Endothelial cell of umbilical vein (primary cell): ENCODE results near the gene SOHLH2. TPM values are rescaled to one million over a fixed set of nuclear protein-coding genes. Genes with fewer than 3 reads are reported as not detected.

Experiments
- BruUV-seq: library from RNA; stranded (reverse); fragments of 400-500 nt; replicated peaks from 2 replicates; lab custom pipeline; 2021; lab: Mats Ljungman, UMichigan
- CTCF ChIA-PET: fragments of 300-600, 350-600 bp; sonication (Branson Sonifier 250); formaldehyde crosslinking; loops from one replicate; lab custom pipeline; 2021; ENCODE audit warnings: antibody characterized with exemption, inconsistent platforms; lab: Charles Lee
- POLR2A ChIA-PET: fragments of 300-600, 350-600 bp; sonication (Branson Sonifier 250); formaldehyde crosslinking; loops from one replicate; lab custom pipeline; 2021; ENCODE audit warnings: antibody characterized with exemption, inconsistent platforms; lab: Charles Lee
- DNase-seq: peaks from one replicate; pipeline ENCODE4 v3.0.0-alpha.2; 2011; ENCODE audit warnings: low read depth, low spot score
- FAIRE-seq: peaks from 2 replicates; lab custom pipeline; 2011; peaks lifted over from hg19 to GRCh38; lab: Jason Lieb, UNC
- H2AFZ ChIP-seq: 2 replicates; pipeline ENCODE4 v1.6.0; 2012; ENCODE audit warnings: low read depth, low read length, control low read depth, inconsistent platforms
- H3K27ac ChIP-seq: 2 replicates; pipeline ENCODE4 v1.5.1; 2011; ENCODE audit warnings: low read depth, mild to moderate bottlenecking, control low read depth, low read length, moderate library complexity; ENCODE audit not compliant: insufficient read depth
- H3K27me3 ChIP-seq, 2 experiments: 2 replicates each; pipeline versions ENCODE4 v1.6.0 to v1.6.1; 2011; ENCODE audit warnings: low read length in 2 of 2, mixed read lengths in 1 of 2; ENCODE audit not compliant: control insufficient read depth in 2 of 2, insufficient read depth in 2 of 2
- H3K36me3 ChIP-seq, 2 experiments: 2 replicates in 1 of 2; 3 replicates in 1 of 2; pipeline ENCODE4 v1.5.1; 2011; ENCODE audit warnings: low read length in 2 of 2, mild to moderate bottlenecking in 1 of 2, moderate library complexity in 1 of 2; ENCODE audit not compliant: control insufficient read depth in 2 of 2, insufficient read depth in 2 of 2; ENCODE audit errors: extremely low read depth in 1 of 2
- H3K4me1 ChIP-seq: 3 replicates; pipeline ENCODE4 v1.5.1; 2011; ENCODE audit warnings: mild to moderate bottlenecking, low read length; ENCODE audit not compliant: control insufficient read depth, insufficient read depth; ENCODE audit errors: extremely low read depth
- H3K4me2 ChIP-seq: 2 replicates; pipeline ENCODE4 v1.6.1; 2011; ENCODE audit warnings: low read length, control low read depth, mixed read lengths; ENCODE audit not compliant: insufficient read depth
- H3K4me3 ChIP-seq, 3 experiments: fragments of 200-600 bp in 1 of 3; sonication (generic), shearing (Covaris generic) in 1 of 3; replicated peaks in 1 of 3; 2 replicates each; pipeline ENCODE4 v1.5.1; 2011 to 2016; ENCODE audit warnings: control low read depth in 3 of 3, low read length in 3 of 3, mild to moderate bottlenecking in 2 of 3, inconsistent platforms in 1 of 3, low read depth in 1 of 3, moderate library complexity in 1 of 3; ENCODE audit not compliant: insufficient read depth in 1 of 3
- H3K79me2 ChIP-seq: 2 replicates; pipeline ENCODE4 v1.6.0; 2012; ENCODE audit warnings: low read length, inconsistent platforms; ENCODE audit not compliant: control insufficient read depth, insufficient read depth
- H3K9ac ChIP-seq: replicated peaks from 2 replicates; pipeline ENCODE3; 2011; ENCODE audit warnings: low read length, control low read depth; ENCODE audit not compliant: insufficient read depth; ENCODE audit errors: extremely low read depth
- H3K9me1 ChIP-seq: replicated peaks from 3 replicates; pipeline ENCODE4 v1.6.0; 2011; ENCODE audit warnings: mild to moderate bottlenecking, low read length; ENCODE audit not compliant: control insufficient read depth, insufficient read depth; ENCODE audit errors: extremely low read depth
- H3K9me3 ChIP-seq: replicated peaks from 2 replicates; pipeline ENCODE4 v1.5.1; 2012; ENCODE audit warnings: low read length, inconsistent platforms; ENCODE audit not compliant: control insufficient read depth, insufficient read depth
- H4K20me1 ChIP-seq: replicated peaks from 2 replicates; pipeline ENCODE3; 2011; ENCODE audit warnings: mild to moderate bottlenecking, low read length; ENCODE audit not compliant: control insufficient read depth, insufficient read depth; ENCODE audit errors: extremely low read depth
- CTCF ChIP-seq, 2 donors: IDR thresholded peaks; 1 replicate in 1 of 2; 2 replicates in 1 of 2; pipeline ENCODE4 v1.5.1; 2011; ENCODE audit warnings: low read length in 2 of 2, mild to moderate bottlenecking in 2 of 2, moderate library complexity in 2 of 2, control low read depth in 1 of 2, inconsistent platforms in 1 of 2, low read depth in 1 of 2; ENCODE audit not compliant: insufficient read depth in 1 of 2; ENCODE audit errors: extremely low read depth in 1 of 2
- EZH2 ChIP-seq: IDR thresholded peaks from 2 replicates; pipeline ENCODE4 v1.6.1; 2012; ENCODE audit warnings: borderline replicate concordance, low read depth, mild to moderate bottlenecking, moderate library complexity, low read length, inconsistent platforms; ENCODE audit not compliant: severe bottlenecking
- FOS ChIP-seq: IDR thresholded peaks from 2 replicates; pipeline ENCODE4 v1.6.1; 2011; ENCODE audit warnings: mild to moderate bottlenecking, low read length, moderate library complexity, borderline replicate concordance; ENCODE audit not compliant: insufficient read depth
- GATA2 ChIP-seq: IDR thresholded peaks from 2 replicates; pipeline ENCODE4 v1.7.0; 2011; ENCODE audit warnings: low read depth, mild to moderate bottlenecking, moderate library complexity, mixed read lengths, low read length; ENCODE audit not compliant: insufficient read length, insufficient read depth
- JUN ChIP-seq: IDR thresholded peaks from 2 replicates; pipeline ENCODE4 v1.6.1; 2011; ENCODE audit warnings: borderline replicate concordance, low read depth; ENCODE audit not compliant: insufficient read length, insufficient read depth
- MAX ChIP-seq: IDR thresholded peaks from 2 replicates; pipeline ENCODE4 v1.6.1; 2011; ENCODE audit not compliant: insufficient read depth, insufficient read length
- MYC ChIP-seq: IDR thresholded peaks from one replicate; pipeline ENCODE4 v1.6.1; 2011; ENCODE audit warnings: mild to moderate bottlenecking, low read depth, low read length
- POLR2A ChIP-seq: IDR thresholded peaks from 2 replicates; pipeline ENCODE4 v1.6.1; 2012; ENCODE audit warnings: low read depth, mild to moderate bottlenecking, control low read depth, low read length
- POLR2AphosphoS5 ChIP-seq: IDR thresholded peaks from 2 replicates; pipeline ENCODE4 v1.6.1; 2012; ENCODE audit warnings: low read depth, mild to moderate bottlenecking, control low read depth, low read length, moderate library complexity; ENCODE audit not compliant: insufficient read depth
- dilution Hi-C: fragments of 300-500 bp; cut with MboI; formaldehyde crosslinking; loops from one replicate; pipeline ENCODE4 v1.15.0; 2019; ENCODE audit warnings: low sequenced_read_pairs; ENCODE audit not compliant: extremely low pct_ligation_motif_present
- intact Hi-C: fragments of 100-400 bp; cut with micrococcal nuclease; formaldehyde crosslinking; loops from one replicate; pipeline ENCODE4 v1.10.0; 2022
- polyA plus RNA-seq, 4 experiments: library from polyadenylated mRNA; depleted of rRNA in 3 of 4; stranded (reverse) in 3 of 4; unstranded in 1 of 4; fragments of >200 nt; gene quantifications; 2 replicates each; pipeline versions ENCODE4 v1.2.1 to v1.2.3, GENCODE V29; 2011 to 2012; ENCODE audit warnings: missing spikeins in 1 of 4
- total RNA-seq: library from RNA; stranded (reverse); gene quantifications from 2 replicates; pipeline ENCODE4 v1.2.3, GENCODE V29; 2021

SOHLH2 gene
- total and polyA plus RNA-seq, 2 donors (not counting 3 experiments of a cell fraction or from before 2014, with no cell fraction given): 0.11 to 0.55 TPM

- ChIA-PET POLR2A (no interaction called here), CTCF (no interaction called here)
- no peaks in the 10 kb centered on the region for H3K4me1 ChIP-seq
- H3K4me2 ChIP-seq: no peak overlapping the region
- H3K79me2 ChIP-seq: no peaks in the 10 kb centered on the region
- H3K27ac ChIP-seq: no peak overlapping the region
- no peak for DNase-seq
- no peak overlapping the region for H3K4me3 ChIP-seq
- no peaks in the 10 kb centered on the region for H3K36me3 ChIP-seq
- FAIRE-seq: no peak
- no peaks in the 10 kb centered on the region for H3K27me3 ChIP-seq
- no peaks in the 10 kb centered on the region for H3K9me1 ChIP-seq
- intact Hi-C loops (no loop called here), dilution Hi-C loops (no loop called here)
- no TSS peak for BruUV-seq
- no peaks in the 10 kb centered on the region for H3K9me3 ChIP-seq
- H2AFZ ChIP-seq: no peak overlapping the region
- H4K20me1 ChIP-seq: no peaks in the 10 kb centered on the region
- no peak overlapping the region for H3K9ac ChIP-seq
- no peak for TF ChIP-seq FOS
- no peak for TF ChIP-seq POLR2A
- TF ChIP-seq MYC: no peak
- no peak for TF ChIP-seq EZH2
- no peak for TF ChIP-seq GATA2
- TF ChIP-seq POLR2AphosphoS5: no peak
- no peak for TF ChIP-seq JUN
- no peak for TF ChIP-seq CTCF (IDR thresholded peaks at IDR 0.05; ENCODE audit: extremely low read depth in 1 of 2, insufficient read depth in 1 of 2, low read depth in 1 of 2, low read length in 2 of 2)
- no peak for TF ChIP-seq MAX
These were observed 39.4 kb downstream of the SOHLH2 start for GRCh38 chr13:36174923-36175322.
